ENCODE measurements around the gene LRIG3. TPM values are rescaled to one million over a fixed set of nuclear protein-coding genes. Genes with fewer than 3 reads are reported as not detected.

Gene LRIG3
- total RNA-seq, 2 donors from 2014 or later = 78.4 to 79.9 TPM

DNA sequence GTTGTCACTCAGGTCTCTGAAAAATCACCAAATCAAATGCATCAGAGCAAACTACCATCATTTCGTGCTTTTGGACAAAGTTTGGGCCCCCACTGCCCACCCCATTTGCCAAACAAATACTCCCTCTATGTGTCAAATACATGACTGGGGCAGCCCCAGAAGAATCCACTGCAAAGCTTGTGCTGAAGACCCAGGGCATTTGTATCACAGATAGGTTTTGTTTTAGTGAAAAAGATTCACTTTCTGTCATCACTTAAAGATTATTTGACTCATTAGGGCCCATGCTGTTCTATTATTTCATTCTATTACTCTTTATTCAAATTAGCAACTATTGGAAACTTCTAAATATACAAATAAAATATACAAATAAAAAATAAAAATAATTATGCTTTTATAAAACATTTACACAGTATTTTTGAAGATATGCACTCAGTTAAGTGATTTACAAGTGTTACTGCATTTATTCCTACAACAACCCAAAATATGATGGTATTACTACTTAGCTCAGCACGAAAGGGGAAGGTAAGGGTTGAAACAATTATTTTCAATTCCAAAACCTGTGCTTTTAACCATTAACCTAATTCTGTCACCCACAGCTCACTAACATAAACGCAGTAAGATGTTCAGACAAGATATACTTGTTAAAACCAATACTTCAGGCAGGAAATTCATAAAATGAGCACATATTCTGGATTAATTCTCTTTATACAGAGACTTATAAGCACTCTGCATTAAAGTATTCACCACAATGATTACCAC lies 36.5 kb downstream of the LRIG3 start:
- intact Hi-C loops (cut with DNase I) = no loop called here
- Histone ChIP-seq H3K4me3 (no peak overlapping the region), H3K27ac (no peak overlapping the region), H3K9ac (ENCODE audit: low read depth in 2 of 2, low read length in 2 of 2) (no peak overlapping the region), H3K4me1 (no peaks in the 10 kb centered on the region), H3K27me3 (no peaks in the 10 kb centered on the region), H3K9me3 (no peaks in the 10 kb centered on the region), H3K36me3 (peaks cover 24% of the 10 kb centered on the region)
- TF ChIP-seq, protein P1, sequence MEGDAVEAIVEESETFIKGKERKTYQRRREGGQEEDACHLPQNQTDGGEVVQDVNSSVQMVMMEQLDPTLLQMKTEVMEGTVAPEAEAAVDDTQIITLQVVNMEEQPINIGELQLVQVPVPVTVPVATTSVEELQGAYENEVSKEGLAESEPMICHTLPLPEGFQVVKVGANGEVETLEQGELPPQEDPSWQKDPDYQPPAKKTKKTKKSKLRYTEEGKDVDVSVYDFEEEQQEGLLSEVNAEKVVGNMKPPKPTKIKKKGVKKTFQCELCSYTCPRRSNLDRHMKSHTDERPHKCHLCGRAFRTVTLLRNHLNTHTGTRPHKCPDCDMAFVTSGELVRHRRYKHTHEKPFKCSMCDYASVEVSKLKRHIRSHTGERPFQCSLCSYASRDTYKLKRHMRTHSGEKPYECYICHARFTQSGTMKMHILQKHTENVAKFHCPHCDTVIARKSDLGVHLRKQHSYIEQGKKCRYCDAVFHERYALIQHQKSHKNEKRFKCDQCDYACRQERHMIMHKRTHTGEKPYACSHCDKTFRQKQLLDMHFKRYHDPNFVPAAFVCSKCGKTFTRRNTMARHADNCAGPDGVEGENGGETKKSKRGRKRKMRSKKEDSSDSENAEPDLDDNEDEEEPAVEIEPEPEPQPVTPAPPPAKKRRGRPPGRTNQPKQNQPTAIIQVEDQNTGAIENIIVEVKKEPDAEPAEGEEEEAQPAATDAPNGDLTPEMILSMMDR (IDR thresholded peaks at IDR 0.05) = no peak
- DNase-seq = no peak

DNA sequence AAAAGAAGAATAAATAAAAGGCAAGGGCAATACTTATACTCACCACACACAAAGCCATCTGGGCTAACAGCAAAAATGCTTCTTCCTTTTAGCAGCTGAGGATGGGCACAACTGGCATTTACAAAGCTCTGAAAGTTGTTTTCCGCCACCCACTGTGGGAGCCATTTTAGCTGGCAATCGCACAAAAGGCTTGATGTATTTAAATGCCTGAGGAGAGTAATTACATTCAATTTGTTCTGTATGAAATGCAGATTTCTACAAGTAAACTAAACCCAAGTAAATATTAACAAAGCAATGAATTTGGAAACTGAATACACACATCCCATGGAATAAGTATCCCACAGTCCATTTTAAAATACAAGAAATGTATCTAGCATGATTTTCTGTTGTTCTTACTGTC lies 37.5 kb downstream of the LRIG3 start:
- Histone ChIP-seq H3K36me3 (peaks cover 30% of the 10 kb centered on the region), H3K4me3 (no peak overlapping the region), H3K9me3 (no peaks in the 10 kb centered on the region), H3K9ac (ENCODE audit: low read depth in 2 of 2, low read length in 2 of 2) (no peak overlapping the region), H3K4me1 (no peaks in the 10 kb centered on the region), H3K27ac (no peak overlapping the region), H3K27me3 (no peaks in the 10 kb centered on the region)
- no peak for DNase-seq
- intact Hi-C loops (cut with DNase I) = no loop called here
- TF ChIP-seq, protein P1 (IDR thresholded peaks at IDR 0.05) = no peak

DNA sequence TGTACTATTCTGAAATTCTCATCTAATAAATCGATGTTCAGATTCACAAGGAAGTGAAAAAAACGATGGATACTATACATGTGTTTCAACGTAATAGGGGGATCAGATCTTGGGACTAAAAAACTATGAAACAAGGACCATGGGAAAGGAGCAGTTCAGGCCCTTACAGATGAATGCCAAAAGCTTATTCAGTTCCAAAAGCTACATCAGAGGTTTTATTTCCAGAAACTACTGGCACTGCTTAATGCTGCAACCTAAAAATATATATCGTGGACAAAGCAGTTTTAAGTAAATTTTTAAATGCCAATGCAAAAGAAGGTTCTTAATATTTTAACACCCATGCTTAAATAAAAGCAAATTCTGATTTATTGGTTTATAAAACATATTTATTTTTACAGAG lies 38.5 kb downstream of the LRIG3 start:
- H3K4me3 ChIP-seq = no peak overlapping the region
- H3K27me3 ChIP-seq = no peaks in the 10 kb centered on the region
- intact Hi-C loops (cut with DNase I) = no loop called here
- peaks cover 32% of the 10 kb centered on the region for H3K36me3 ChIP-seq
- no peak overlapping the region for H3K9ac ChIP-seq (ENCODE audit: low read depth in 2 of 2, low read length in 2 of 2)
- no peak overlapping the region for H3K27ac ChIP-seq
- TF ChIP-seq, protein P1 (IDR thresholded peaks at IDR 0.05) = no peak
- H3K4me1 ChIP-seq = no peaks in the 10 kb centered on the region
- no peak for DNase-seq
- H3K9me3 ChIP-seq = no peaks in the 10 kb centered on the region

DNA sequence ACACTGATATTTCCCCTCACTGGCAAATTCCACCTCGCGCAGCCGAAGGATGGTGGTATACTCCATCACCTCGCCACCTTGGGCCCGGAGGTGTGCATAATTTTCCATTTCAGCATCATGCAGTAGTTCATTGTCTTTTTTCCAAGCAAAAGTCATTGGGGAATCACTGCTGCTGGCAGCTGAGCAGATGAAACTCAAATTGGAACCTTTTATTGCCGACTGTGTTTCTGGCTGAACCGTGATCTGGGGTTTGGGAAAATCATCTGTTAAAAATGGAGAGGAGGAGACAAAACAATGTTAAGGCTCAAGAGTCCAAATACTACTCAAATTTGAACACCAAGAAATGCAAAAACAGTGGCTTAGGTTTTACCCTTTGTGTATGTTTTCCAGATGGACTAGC lies 39.7 kb downstream of the LRIG3 start:
- no peaks in the 10 kb centered on the region for H3K4me1 ChIP-seq
- no peaks in the 10 kb centered on the region for H3K9me3 ChIP-seq
- H3K9ac ChIP-seq (ENCODE audit: low read depth in 2 of 2, low read length in 2 of 2) = no peak overlapping the region
- intact Hi-C loops (cut with DNase I) = no loop called here
- no peak overlapping the region for H3K4me3 ChIP-seq
- TF ChIP-seq, protein P1 (IDR thresholded peaks at IDR 0.05) = no peak
- no peaks in the 10 kb centered on the region for H3K27me3 ChIP-seq
- no peak overlapping the region for H3K27ac ChIP-seq
- H3K36me3 ChIP-seq = peaks cover 41% of the 10 kb centered on the region
- no peak for DNase-seq

DNA sequence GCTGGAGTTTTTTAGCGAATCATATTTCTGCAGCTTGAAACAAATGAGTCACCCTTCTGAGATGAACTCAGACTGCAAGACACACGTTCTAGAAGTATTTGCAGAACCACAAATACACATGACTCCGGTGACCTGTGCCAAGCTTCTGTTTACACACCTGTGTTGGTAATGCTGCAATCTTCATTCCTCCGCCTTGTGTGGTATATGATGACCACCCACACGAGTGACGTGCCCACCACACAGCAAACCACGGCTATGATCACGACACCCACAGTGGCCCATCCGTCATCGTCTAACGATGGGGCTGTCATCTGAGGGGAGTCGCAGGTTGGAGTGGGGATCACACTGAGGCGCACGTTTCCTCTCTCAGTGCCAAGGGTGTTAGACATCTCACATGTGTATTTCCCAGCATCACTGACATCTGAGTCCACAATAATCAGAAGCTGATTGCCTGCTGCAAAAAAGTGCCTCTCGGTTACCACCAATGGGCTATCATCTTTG lies 43.0 kb downstream of the LRIG3 start:
- H3K9me3 ChIP-seq = no peaks in the 10 kb centered on the region
- H3K4me3 ChIP-seq = no peak overlapping the region
- H3K27ac ChIP-seq = no peak overlapping the region
- H3K27me3 ChIP-seq = no peaks in the 10 kb centered on the region
- TF ChIP-seq, protein P1 (IDR thresholded peaks at IDR 0.05) = no peak
- intact Hi-C loops (cut with DNase I) = no loop called here
- H3K4me1 ChIP-seq = no peaks in the 10 kb centered on the region
- H3K36me3 ChIP-seq = peaks cover 40% of the 10 kb centered on the region
- no peak overlapping the region for H3K9ac ChIP-seq (ENCODE audit: low read depth in 2 of 2, low read length in 2 of 2)
- DNase-seq = peak; percentile 32

All from colonic mucosa (tissue), 4 donors.